Measurements from ENCODE around the gene FBXL16.
A peak's percentile ranks its signal among the peaks of the same experiment; 100 is the strongest.
"Not testable (repeated sequence)": the region's sequence is repeated elsewhere in the genome, so short reads cannot be mapped to it uniquely, and the experiment has no call there.

The FBXL16 gene

GRCh38 chr16:709566-710499, 4.2 kb upstream of the FBXL16 start:
- no peak for DNase-seq (ENCODE audit: low spot score)

GRCh38 chr16:708959-709358, 3.4 kb upstream of the FBXL16 start:
- DNase-seq (ENCODE audit: low spot score) = no peak

GRCh38 chr16:708019-708418, 2.4 kb upstream of the FBXL16 start:
- DNase-seq (ENCODE audit: low spot score) = no peak

GRCh38 chr16:707062-707538, 1.5 kb upstream of the FBXL16 start:
- peak; percentile 92 for DNase-seq (ENCODE audit: low spot score)

- DNase-seq (ENCODE audit: low spot score) = no peak
Observed at GRCh38 chr16:706189-707061, 824 bp upstream of the FBXL16 start.

GRCh38 chr16:704552-705380, 835 bp downstream of the FBXL16 start:
- DNase-seq (ENCODE audit: low spot score) = no peak

- no peak for DNase-seq (ENCODE audit: low spot score)
Observed at GRCh38 chr16:704047-704446, 1.6 kb downstream of the FBXL16 start.

- DNase-seq (ENCODE audit: low spot score) = no peak
Observed at GRCh38 chr16:703406-703805, 2.2 kb downstream of the FBXL16 start.

- DNase-seq (ENCODE audit: low spot score) = no peak
Observed at GRCh38 chr16:702341-702740, 3.3 kb downstream of the FBXL16 start.

GRCh38 chr16:700684-701584, 4.7 kb downstream of the FBXL16 start:
- no peak for DNase-seq (ENCODE audit: low spot score)

GRCh38 chr16:698911-699671, 6.5 kb downstream of the FBXL16 start:
- no peak for DNase-seq (ENCODE audit: low spot score)

GRCh38 chr16:695355-696089, 10.1 kb downstream of the FBXL16 start:
- peak; percentile 90 for DNase-seq (ENCODE audit: low spot score)

GRCh38 chr16:694863-695354, 10.7 kb downstream of the FBXL16 start:
- no peak for DNase-seq (ENCODE audit: low spot score)

GRCh38 chr16:694187-694862, 11.3 kb downstream of the FBXL16 start:
- no peak for DNase-seq (ENCODE audit: low spot score)

GRCh38 chr16:693766-694165, 11.8 kb downstream of the FBXL16 start:
- no peak for DNase-seq (ENCODE audit: low spot score)

GRCh38 chr16:693364-693763, 12.2 kb downstream of the FBXL16 start:
- DNase-seq (ENCODE audit: low spot score) = no peak

- DNase-seq (ENCODE audit: low spot score) = no peak
Observed at GRCh38 chr16:692356-693108, 13.1 kb downstream of the FBXL16 start.

- DNase-seq (ENCODE audit: low spot score) = not testable (repeated sequence)
Observed at GRCh38 chr16:691242-691641, 14.4 kb downstream of the FBXL16 start.

Measured in SW480 (cell line).